ENCODE measurements around the gene TSHZ2. TPM values are rescaled to one million over a fixed set of nuclear protein-coding genes. Genes with fewer than 3 reads are reported as not detected.

Gene TSHZ2
- total and polyA plus RNA-seq, 9 of the 15 experiments (the other 6 are each of a cell fraction or from before 2014, with no cell fraction given) = 0.03 to 0.20 (median 0.05) TPM; not detected in 4

DNA sequence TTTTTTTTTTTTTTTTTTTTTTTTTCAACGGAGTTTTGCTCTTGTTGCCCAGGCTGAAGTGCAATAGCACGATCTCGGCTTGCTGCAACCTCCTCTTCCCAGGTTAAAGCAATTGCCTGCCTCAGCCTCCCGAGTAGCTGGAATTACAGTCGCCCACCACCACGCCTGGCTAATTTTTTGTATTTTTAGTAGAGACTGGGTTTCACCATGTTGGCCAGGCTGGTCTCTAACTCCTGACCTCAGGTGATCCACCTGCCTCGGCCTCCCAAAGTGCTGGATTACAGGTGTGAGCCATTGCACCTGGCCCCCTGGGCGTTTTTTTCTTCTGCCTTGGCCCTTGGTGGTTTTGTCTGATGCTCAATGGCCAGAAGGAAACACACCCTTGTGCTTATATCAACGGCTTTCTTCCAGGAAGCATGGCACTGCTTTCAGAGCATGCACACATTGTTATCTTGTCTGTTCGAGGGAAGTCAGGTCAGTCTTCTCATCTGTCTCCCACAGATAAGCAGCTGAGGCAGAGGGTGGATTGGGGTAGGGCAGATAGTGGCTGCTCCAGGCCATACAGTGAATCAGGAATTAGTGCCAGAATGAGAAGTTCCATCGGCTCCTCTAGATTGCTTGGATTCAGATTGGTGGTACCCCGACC lies 203.1 kb downstream of the TSHZ2 start (continued):
- TF ChIP-seq, protein P1, sequence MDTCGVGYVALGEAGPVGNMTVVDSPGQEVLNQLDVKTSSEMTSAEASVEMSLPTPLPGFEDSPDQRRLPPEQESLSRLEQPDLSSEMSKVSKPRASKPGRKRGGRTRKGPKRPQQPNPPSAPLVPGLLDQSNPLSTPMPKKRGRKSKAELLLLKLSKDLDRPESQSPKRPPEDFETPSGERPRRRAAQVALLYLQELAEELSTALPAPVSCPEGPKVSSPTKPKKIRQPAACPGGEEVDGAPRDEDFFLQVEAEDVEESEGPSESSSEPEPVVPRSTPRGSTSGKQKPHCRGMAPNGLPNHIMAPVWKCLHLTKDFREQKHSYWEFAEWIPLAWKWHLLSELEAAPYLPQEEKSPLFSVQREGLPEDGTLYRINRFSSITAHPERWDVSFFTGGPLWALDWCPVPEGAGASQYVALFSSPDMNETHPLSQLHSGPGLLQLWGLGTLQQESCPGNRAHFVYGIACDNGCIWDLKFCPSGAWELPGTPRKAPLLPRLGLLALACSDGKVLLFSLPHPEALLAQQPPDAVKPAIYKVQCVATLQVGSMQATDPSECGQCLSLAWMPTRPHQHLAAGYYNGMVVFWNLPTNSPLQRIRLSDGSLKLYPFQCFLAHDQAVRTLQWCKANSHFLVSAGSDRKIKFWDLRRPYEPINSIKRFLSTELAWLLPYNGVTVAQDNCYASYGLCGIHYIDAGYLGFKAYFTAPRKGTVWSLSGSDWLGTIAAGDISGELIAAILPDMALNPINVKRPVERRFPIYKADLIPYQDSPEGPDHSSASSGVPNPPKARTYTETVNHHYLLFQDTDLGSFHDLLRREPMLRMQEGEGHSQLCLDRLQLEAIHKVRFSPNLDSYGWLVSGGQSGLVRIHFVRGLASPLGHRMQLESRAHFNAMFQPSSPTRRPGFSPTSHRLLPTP (IDR thresholded peaks at IDR 0.05; ENCODE audit: borderline replicate concordance, extremely low read depth, insufficient read length) = no peak
- TF ChIP-seq NFATC3 (IDR thresholded peaks at IDR 0.05) (peak; percentile 93; the same call in 1 of the 2 replicates), ILF3 (IDR thresholded peaks at IDR 0.05; ENCODE audit: borderline replicate concordance) (peak; percentile 29; the same call in 1 of the 2 replicates), ZNF12 (CRISPR knock-in tag; IDR thresholded peaks at IDR 0.05) (no peak), JUND (IDR thresholded peaks at IDR 0.05; ENCODE audit: borderline replicate concordance, low read depth, low read length) (peak; percentile 80), JUND (tag; IDR thresholded peaks at IDR 0.05; ENCODE audit: borderline replicate concordance, low read depth, low read length) (peak; percentile 77; the same call in 1 of the 3 replicates), ZC3H4 (CRISPR knock-in tag; IDR thresholded peaks at IDR 0.05; ENCODE audit: borderline replicate concordance) (no peak), SMAD4 (CRISPR knock-in tag; conservative IDR thresholded peaks at IDR 0.05) (peak; percentile 99), MED1 (CRISPR knock-in tag; IDR thresholded peaks at IDR 0.05; ENCODE audit: borderline replicate concordance) (no peak), ZBTB26 (CRISPR knock-in tag; IDR thresholded peaks at IDR 0.05) (no peak), HEY1 (CRISPR knock-in tag; IDR thresholded peaks at IDR 0.05; ENCODE audit: borderline replicate concordance) (peak; percentile 86; the same call in 1 of the 2 replicates), MAFG (tag; conservative IDR thresholded peaks at IDR 0.05) (peak; percentile 53; the same call in 1 of the 2 replicates), SETDB1 (IDR thresholded peaks at IDR 0.05; ENCODE audit: low read length) (no peak), PML (IDR thresholded peaks at IDR 0.05; ENCODE audit: low read length) (peak; percentile 99)
- TF ChIP-seq, protein P2, sequence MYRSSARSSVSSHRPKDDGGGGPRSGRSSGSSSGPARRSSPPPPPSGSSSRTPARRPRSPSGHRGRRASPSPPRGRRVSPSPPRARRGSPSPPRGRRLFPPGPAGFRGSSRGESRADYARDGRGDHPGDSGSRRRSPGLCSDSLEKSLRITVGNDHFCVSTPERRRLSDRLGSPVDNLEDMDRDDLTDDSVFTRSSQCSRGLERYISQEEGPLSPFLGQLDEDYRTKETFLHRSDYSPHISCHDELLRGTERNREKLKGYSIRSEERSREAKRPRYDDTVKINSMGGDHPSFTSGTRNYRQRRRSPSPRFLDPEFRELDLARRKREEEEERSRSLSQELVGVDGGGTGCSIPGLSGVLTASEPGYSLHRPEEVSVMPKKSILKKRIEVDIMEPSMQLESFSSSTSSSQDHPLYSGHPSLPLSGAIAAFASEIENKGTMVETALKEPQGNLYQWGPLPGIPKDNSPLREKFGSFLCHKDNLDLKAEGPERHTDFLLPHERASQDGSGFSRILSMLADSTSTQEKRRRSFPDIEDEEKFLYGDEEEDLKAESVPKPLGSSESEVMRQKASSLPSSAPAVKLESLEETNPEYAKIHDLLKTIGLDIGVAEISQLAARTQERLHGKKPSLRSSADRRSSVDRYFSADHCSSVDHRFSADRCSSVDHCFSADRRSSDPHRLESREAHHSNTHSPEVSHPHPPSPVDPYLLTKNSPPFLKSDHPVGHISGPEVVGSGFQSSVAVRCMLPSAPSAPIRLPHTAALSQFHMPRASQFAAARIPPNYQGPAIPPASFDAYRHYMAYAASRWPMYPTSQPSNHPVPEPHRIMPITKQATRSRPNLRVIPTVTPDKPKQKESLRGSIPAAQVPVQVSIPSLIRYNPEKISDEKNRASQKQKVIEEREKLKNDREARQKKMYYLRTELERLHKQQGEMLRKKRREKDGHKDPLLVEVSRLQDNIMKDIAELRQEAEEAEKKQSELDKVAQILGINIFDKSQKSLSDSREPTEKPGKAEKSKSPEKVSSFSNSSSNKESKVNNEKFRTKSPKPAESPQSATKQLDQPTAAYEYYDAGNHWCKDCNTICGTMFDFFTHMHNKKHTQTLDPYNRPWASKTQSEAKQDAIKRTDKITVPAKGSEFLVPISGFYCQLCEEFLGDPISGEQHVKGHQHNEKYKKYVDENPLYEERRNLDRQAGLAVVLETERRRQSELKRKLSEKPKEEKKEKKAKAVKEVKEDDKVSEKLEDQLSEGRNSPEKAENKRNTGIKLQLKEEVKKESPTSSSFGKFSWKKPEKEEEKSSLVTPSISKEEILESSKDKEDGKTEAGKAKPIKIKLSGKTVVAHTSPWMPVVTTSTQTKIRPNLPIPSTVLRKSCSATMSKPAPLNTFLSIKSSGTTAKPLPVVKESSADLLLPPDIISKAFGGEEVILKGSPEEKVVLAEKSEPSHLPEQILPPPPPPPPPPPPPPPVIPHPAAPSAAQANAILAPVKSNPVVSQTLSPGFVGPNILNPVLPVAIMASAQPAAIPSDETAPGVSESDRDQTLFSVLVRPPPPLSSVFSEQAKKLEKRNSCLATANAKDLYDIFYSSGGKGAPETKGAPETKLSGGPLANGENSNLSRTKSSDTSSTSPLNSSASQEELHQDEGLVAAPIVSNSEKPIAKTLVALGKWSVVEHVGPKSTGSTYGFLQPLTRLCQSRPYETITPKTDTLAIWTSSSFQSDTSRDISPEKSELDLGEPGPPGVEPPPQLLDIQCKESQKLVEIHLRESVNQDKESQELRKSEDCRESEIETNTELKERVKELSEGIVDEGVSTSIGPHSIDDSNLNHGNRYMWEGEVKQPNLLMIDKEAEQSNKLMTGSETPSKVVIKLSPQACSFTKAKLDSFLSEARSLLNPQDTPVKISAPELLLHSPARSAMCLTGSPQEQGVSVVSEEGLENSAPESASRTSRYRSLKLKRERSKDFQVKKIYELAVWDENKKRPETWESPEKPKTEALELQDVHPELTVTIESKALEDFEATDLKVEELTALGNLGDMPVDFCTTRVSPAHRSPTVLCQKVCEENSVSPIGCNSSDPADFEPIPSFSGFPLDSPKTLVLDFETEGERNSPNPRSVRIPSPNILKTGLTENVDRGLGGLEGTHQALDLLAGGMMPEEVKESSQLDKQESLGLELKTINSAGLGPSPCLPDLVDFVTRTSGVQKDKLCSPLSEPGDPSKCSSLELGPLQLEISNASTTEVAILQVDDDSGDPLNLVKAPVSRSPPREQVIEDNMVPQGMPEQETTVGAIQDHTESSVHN (IDR thresholded peaks at IDR 0.05; ENCODE audit: borderline replicate concordance in 1 of 2, low read depth in 1 of 2) = peak in 1 of 2 experiments; percentile 78; a peak in 2 of 4 replicates
